GM12874 (cell line): ENCODE measurements around the gene RNF4.

Experiments used
- TF ChIP-seq, protein P1 (sequence below): IDR thresholded peaks from 2 replicates; pipeline ENCODE4 v1.5.1; 2011; ENCODE audit warnings: low read depth, mild to moderate bottlenecking, control low read depth, low read length, moderate library complexity; ENCODE audit not compliant: insufficient read depth

The RNF4 gene

DNA sequence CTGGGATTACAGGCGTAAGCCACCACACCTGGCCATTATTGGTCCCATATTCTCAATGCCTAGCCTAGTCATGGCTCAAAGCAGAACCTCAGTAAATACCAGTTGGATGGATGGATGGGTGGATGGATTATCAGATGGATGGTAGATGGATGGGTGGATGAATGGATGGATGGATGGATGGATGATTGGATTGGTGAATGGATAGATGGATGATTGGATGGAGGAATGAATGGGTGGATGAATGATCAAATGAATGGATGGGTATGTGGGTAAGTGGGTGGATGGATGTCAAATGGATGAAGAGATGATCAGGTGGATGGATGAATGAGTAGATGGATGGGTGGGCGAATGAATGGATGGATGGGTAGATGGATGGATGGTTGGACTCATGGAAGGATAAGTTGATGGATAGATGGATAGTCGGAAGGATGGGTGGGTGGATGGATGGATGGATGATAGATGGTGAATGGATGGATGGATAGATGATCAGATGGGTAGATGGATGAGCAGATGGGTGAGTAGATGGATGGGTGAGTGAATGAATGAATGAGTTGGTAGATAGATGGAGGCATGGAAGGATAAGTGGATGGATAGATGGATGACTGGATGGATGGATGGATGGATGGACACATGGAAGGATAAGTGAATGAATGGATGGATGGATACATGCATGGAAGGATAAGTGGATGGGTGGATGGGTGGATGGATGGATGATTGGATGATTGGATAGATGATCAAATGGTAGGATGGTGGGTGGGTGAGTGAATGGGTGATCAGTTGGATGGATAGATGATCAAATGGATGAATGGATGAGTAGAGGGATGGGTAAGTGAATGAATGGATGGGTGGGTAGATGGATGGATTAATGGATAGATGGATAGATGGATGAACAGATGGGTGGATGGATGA, 22.0 kb upstream of the RNF4 start:
- TF ChIP-seq, protein P1, sequence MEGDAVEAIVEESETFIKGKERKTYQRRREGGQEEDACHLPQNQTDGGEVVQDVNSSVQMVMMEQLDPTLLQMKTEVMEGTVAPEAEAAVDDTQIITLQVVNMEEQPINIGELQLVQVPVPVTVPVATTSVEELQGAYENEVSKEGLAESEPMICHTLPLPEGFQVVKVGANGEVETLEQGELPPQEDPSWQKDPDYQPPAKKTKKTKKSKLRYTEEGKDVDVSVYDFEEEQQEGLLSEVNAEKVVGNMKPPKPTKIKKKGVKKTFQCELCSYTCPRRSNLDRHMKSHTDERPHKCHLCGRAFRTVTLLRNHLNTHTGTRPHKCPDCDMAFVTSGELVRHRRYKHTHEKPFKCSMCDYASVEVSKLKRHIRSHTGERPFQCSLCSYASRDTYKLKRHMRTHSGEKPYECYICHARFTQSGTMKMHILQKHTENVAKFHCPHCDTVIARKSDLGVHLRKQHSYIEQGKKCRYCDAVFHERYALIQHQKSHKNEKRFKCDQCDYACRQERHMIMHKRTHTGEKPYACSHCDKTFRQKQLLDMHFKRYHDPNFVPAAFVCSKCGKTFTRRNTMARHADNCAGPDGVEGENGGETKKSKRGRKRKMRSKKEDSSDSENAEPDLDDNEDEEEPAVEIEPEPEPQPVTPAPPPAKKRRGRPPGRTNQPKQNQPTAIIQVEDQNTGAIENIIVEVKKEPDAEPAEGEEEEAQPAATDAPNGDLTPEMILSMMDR, result no peak

DNA sequence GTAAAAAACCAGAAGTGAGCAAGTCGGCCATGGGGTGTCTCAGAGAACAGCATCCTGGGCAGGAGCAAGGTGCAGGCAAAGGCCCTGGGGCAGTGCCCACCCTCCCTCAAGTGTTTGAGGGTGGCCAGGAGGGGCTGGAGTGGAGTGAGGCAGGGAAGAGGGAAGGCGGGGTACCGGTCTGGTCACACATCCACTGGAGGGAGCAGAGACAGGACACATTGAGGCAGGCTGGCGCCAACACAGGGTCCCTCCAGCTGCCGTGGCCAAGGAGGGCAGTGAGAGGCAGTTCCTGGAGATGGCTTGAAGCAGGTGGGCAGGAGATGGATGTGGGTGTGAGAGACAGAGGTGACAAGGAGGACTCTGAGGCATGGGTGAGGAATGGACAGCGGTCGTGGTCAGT, 20.3 kb upstream of the RNF4 start:
- TF ChIP-seq, protein P1, result no peak

DNA sequence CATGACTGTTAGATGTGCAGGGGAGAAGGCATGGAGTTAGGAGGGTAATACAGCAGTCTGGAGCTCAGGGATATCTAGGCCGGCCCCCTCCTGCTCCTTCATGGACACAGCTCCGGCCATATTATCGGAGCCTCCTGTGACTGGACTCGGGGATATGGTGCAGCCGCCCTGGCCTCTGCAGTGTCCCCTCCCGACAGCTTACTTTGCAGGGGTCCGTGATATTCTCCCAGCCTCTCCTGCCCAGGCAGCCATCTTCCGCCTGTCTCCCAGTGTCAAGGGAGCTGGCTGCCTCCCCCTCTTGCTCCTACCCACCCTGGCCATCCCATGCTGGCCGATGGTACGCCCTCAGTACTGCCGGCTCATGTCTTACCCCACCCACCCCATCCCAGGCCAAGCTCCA, 19.9 kb upstream of the RNF4 start:
- TF ChIP-seq, protein P1, result no peak

DNA sequence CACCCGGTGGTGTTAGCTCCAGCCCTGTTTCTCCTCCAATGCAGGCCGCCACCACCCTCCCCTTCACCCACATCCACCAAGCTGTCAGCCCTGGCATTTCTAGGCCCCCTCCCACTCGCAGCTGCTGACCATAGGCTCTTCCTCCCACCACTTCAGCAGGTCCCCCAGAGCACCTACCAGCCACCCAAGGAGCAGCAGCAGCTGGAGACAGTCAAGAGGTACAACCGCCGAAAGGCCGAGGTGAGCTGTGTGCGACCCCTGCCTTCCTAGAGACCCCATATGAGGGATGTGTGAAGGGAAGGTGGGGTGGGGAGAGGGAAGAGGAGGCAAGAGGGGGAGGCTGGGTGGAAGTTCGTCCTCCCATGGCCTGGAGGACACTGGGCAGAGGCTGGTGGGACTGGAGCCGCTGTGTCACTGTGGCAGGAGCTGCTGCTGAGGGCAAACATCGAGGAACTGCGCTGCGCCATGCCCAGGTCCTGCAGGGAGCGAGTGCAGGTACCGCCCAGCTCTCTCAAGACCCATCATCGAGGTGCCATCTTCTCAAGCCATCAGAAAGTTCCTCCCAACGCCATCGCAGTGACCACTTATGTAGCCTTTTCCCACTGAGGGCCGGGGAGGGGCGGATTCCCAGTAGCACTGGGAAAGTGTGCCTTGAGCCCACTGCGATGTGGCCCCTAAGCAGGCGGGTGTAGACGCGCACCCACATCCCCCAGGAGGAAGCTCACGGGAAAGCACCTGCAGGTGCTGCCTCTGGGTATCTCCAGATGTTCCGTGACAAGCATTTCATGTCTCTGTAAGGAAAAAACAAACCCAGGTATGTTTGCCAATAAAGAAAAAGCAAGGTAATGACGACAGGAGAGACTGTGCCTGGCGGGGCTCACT, 19.2 kb upstream of the RNF4 start:
- TF ChIP-seq, protein P1, result no peak

DNA sequence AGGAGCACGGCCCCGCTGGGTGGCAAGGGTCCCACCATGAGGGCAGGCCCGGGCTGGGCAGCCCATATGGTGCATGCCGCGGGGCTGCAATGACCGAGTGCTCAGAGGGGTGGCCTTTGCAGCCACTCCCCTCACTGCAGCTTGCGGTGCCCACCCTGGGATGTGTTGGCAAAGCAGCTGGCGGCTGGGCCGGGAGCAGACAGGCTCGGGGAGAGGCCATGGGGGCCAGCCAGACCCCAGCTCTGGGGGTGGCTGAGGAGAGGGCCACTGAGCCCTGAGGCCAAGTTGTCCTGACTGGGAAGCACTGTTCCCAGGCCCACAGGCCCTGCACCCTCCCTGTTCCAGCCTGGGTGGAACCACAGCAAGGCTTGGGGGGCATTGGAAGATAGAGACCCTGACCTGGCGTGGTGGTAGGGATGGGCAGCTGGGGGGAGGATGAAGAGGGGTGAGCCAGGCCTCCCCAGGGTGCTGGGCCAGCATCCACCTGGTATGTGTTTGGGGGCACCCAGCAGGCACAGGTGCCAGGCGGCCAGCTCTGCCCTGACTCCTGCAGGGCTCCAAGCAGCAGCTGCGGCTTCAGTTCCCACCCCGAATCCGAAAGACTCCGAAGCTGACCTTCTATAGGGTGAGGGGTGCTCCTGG, 18.4 kb upstream of the RNF4 start:
- TF ChIP-seq, protein P1, result no peak

DNA sequence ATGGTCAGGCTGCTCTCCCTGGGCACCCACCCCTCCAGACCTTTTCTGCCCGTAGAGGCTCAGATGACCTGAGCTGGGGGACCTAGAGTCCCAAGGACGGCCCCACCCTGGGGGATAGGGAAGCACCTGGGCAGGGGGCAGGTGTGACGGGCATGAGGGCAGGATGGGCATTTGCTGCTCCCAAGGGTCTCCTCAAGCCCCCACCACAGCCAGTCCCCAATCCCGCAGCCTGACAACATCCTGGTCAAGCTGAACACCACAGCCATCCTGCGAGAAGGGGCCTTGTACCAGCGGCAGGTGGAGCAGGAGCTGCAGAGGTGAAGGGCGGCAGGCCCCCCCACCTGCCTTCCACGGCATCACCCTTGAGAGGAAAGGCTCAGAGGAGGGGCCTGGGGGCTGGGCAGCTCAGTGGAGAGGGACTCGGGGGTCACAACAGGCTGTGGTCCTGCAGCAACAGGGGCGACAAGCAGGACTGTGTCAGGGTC, 17.8 kb upstream of the RNF4 start:
- TF ChIP-seq, protein P1, result no peak
